SK-N-MC (cell line): ENCODE measurements around the gene NUB1.

Source experiments
- EZH2 ChIP-seq: fragments of 200-600 bp; sonication (generic); IDR thresholded peaks from one replicate; pipeline ENCODE4 v1.6.1; 2017; ENCODE audit warnings: antibody characterized with exemption
- POLR2AphosphoS5 ChIP-seq: IDR thresholded peaks from 2 replicates; pipeline ENCODE4 v1.6.1; 2012; ENCODE audit warnings: mild to moderate bottlenecking, low read depth, low read length, borderline replicate concordance

DNA sequence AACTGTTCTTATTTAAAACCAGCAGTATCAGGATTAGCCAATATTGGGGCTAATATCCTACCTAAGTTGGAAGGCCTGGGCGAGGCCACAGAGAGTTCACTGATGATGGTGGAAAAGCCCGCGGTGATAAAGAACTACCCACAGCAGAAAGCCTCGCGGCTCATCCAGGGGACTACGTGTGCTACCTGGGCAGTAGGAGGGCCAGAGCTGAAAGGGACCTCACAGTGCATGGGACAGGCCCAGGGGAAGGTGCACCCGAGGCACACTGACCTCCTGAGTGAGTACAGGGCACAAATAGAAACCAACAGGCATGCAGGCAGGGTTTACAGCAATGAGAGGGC is 66.9 kb downstream of the NUB1 start:
- TF ChIP-seq POLR2AphosphoS5 (no peak), EZH2 (no peak)
